ENCODE measurements around the gene SLC29A3.
"Not testable (repeated sequence)": the region's sequence is repeated elsewhere in the genome, so short reads cannot be mapped to it uniquely, and the experiment has no call there.

The SLC29A3 gene

GRCh38 chr10:71284544-71285179 is 34.4 kb upstream of the SLC29A3 start:
- no peak for DNase-seq

GRCh38 chr10:71285180-71285545 is 33.9 kb upstream of the SLC29A3 start:
- DNase-seq: no peak

GRCh38 chr10:71285986-71286385 is 33.1 kb upstream of the SLC29A3 start:
- no peak for DNase-seq

GRCh38 chr10:71286521-71287294 is 32.4 kb upstream of the SLC29A3 start:
- DNase-seq: no peak

GRCh38 chr10:71287456-71287855 is 31.6 kb upstream of the SLC29A3 start:
- DNase-seq: no peak

- DNase-seq: no peak
These were observed 30.6 kb upstream of the SLC29A3 start for GRCh38 chr10:71288461-71288860.

GRCh38 chr10:71289421-71290130 is 29.5 kb upstream of the SLC29A3 start:
- no peak for DNase-seq

GRCh38 chr10:71290331-71290730 is 28.7 kb upstream of the SLC29A3 start:
- DNase-seq: no peak

- no peak for DNase-seq
These were observed 28.1 kb upstream of the SLC29A3 start for GRCh38 chr10:71290806-71291527.

GRCh38 chr10:71291528-71291900 is 27.5 kb upstream of the SLC29A3 start:
- DNase-seq: no peak

GRCh38 chr10:71292624-71293445 is 26.2 kb upstream of the SLC29A3 start:
- DNase-seq: no peak

- DNase-seq: no peak
These were observed 25.5 kb upstream of the SLC29A3 start for GRCh38 chr10:71293446-71294084.

- DNase-seq: no peak
These were observed 24.9 kb upstream of the SLC29A3 start for GRCh38 chr10:71294091-71294561.

GRCh38 chr10:71294856-71295255 is 24.2 kb upstream of the SLC29A3 start:
- DNase-seq: no peak

- DNase-seq: no peak
These were observed 23.4 kb upstream of the SLC29A3 start for GRCh38 chr10:71295641-71296040.

- no peak for DNase-seq
These were observed 23.0 kb upstream of the SLC29A3 start for GRCh38 chr10:71296086-71296485.

- DNase-seq: not testable (repeated sequence)
These were observed 22.2 kb upstream of the SLC29A3 start for GRCh38 chr10:71296811-71297210.

- DNase-seq: no peak
These were observed 21.7 kb upstream of the SLC29A3 start for GRCh38 chr10:71297343-71297742.

GRCh38 chr10:71299071-71299785 is 19.8 kb upstream of the SLC29A3 start:
- DNase-seq: no peak

GRCh38 chr10:71300555-71301370 is 18.3 kb upstream of the SLC29A3 start:
- no peak for DNase-seq
